ENCODE data around the gene HS3ST3B1.

- no peak for TF ChIP-seq CTCF (IDR thresholded peaks at IDR 0.05 in 4 of 5, conservative IDR thresholded peaks at IDR 0.05 in 1 of 5)
- no peak for TF ChIP-seq POLR2A (IDR thresholded peaks at IDR 0.05)
These were observed 75.8 kb downstream of the HS3ST3B1 start for GRCh38 chr17:14376666-14377065.
